G401 (cell line): ENCODE data around the gene CNTNAP5. TPM values are rescaled to one million over a fixed set of nuclear protein-coding genes. Genes with fewer than 3 reads are reported as not detected.
"Not testable (repeated sequence)": the region's sequence is repeated elsewhere in the genome, so short reads cannot be mapped to it uniquely, and the experiment has no call there.

Experiments
- DNase-seq: peaks from one replicate; pipeline ENCODE4 v3.0.0-alpha.2; 2015; ENCODE audit warnings: low spot score
- in situ Hi-C: cut with HindIII; loops from 2 replicates; pipeline ENCODE4 v1.10.0; 2016; ENCODE audit warnings: low sequenced_read_pairs, mixed read lengths
- total RNA-seq: library from RNA; depleted of rRNA; stranded (reverse); fragments of >200 nt; shearing (Covaris generic); gene quantifications from 2 replicates; pipeline ENCODE4 v1.2.3, GENCODE V29; 2014

The CNTNAP5 gene
- total RNA-seq, 1 experiment from 2014 or later: not detected

DNA sequence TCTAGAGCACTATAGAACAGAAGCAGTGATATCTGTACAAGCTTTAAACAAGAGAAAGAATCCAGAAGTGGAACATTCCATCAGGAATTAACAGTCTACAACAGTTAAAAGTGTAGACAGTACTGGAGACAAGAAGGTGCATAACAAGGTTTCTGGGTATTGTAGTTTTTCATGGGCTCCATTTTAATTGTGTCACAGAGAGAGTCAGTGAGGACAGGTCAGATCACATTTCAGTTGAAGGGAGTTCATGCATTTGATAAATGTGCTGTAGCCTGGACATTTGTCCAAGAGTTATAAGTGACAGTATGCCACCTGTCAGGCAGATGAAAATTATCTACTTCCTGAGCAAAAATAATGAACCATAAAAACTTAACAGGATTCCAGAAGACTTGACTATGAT, 328.6 kb downstream of the CNTNAP5 start:
- in situ Hi-C loops: no loop called here
- DNase-seq: no peak

DNA sequence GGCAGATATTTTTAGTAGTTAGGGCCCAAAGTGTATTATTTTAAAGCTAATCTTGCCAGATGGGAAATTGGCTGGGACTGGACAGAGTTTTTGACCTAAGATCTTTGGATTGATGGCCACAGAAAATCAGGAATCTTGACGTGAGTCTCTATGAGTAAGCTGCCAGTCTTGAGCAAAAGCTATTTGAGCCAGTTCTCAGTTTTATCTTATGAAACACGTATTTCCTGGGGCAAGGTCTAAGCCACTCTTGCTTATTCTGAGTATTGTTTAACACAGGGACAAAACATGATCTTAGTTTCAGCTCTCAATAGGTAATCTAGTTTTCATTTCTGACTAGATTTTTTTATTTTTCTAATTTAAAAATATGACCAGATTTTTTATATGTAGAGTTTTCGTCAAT, 329.4 kb downstream of the CNTNAP5 start:
- no peak for DNase-seq
- in situ Hi-C loops: no loop called here

DNA sequence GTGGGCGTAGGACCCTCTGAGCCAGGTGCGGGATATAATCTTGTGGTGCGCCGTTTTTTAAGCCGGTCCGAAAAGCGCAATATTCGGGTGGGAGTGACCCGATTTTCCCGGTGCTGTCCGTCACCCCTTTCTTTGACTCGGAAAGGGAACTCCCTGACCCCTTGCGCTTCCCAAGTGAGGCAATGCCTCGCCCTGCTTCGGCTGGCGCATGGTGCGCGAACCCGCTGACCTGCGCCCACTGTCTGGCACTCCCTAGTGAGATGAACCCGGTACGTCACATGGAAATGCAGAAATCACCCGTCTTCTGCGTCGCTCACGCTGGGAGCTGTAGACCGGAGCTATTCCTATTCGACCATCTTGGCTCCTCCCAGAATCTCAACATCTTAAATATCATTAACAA, 336.9 kb downstream of the CNTNAP5 start:
- in situ Hi-C loops, DNase-seq: not testable (repeated sequence)

DNA sequence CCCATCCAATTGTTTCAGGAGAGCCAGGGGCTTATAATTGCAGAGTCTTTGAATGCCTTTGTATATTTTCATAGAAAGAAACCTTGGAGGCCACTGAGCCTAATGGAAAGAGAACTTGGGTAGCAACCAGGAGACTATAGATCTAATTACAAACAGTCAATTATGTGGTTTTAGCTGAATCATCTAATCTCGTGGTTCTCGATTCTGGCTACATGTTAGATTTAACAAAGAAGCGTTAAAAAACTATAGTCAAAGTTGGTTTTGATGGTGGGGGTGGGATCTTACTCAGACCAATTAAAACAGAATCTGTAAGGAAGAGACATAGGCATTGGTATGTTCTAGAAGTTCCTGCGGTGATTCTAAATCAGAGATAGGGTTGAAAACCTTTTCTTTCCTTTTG, 344.1 kb downstream of the CNTNAP5 start:
- in situ Hi-C loops: no loop called here

DNA sequence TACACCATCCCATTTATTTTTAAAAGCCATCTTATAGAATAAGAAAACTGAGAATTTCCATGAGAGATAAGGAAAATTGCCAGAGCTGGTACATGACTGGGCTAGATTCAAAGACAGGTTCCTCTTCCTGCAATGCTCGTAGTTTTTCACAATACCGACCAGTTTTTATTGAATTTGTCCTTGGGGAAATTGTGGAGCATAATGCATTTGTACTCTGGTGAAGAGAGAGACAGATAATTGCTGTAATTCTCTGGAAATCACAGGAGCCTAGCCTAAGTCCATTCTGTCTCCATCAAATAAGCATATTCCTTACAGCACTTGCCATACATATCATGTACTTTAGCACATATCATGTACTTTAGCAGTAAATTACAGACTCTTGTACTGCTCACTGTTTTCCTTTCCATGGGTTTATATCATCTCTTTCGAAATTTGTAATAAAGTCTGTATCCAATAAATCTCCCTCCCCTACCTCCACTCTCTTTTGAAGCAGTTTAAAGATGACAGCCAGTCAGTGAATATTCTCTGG, 355.2 kb downstream of the CNTNAP5 start:
- in situ Hi-C loops: no loop called here

More for the DNA sequence above, 344.1 kb downstream of the CNTNAP5 start:
- no peak for DNase-seq

GRCh38 chr2:124382067-124382618, 357.1 kb downstream of the CNTNAP5 start:
- in situ Hi-C loops: no loop called here
- DNase-seq: no peak

More for the DNA sequence above, 355.2 kb downstream of the CNTNAP5 start:
- DNase-seq: no peak

GRCh38 chr2:124395961-124396360, 370.9 kb downstream of the CNTNAP5 start:
- no peak for DNase-seq
- in situ Hi-C loops: no loop called here

DNA sequence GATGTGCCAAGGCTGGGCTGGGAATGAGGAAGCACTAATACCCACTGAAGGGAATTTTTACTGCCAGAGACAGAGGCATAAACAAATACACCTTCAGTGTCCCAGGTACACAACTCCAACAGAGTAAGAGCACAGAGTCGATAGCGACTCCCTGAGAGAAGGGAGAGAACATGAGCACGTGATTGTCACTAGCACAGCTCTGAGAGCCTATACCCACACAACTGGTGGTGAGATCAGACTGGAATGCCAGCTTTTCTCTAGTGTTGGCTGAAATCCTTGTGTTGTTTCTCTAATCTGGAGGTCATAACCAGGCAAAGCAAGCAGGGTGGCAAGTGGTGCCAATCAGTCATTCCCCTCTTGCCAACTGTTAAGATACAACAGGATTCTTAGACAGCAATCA, 377.2 kb downstream of the CNTNAP5 start:
- in situ Hi-C loops: no loop called here
- no peak for DNase-seq

GRCh38 chr2:124407836-124408534, 382.9 kb downstream of the CNTNAP5 start:
- DNase-seq, in situ Hi-C loops: not testable (repeated sequence)

DNA sequence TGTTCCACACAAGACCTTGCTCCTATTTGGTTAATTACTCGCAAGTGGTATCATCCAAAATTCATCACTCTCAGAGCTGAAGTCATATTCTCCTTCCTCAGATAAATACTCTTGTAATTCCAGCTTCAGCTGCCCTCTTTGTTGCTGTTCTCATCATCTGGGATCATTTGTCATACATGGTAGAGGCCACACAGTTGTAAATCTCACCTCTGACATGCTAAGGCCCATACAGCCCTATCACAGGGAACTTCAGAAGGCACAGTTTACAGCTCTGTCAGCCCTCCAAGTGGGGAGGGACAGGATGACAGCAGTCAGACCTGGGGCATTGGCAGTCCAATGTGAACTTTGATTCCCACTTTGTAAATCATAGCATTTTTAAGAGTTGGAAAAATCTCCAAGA, 399.0 kb downstream of the CNTNAP5 start:
- DNase-seq: no peak
- in situ Hi-C loops: no loop called here

DNA sequence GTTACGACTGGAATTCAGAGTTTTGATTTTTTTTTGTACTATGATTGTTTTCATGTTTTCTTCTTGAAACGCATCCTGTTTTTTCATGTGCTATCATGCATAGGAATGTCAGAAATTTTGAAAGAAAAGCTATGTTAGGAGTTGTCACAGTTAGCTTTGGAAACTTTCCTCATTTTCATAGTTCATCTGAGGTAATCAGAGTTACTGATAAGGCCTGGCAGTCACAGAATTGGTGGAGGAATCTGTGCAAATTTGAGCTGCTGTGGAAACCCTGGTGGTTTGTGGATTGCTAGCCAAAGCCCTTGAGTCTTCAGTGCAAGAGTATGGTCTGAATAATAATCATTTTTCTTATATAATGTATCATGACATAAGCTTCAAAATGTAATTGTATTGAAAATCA, 401.0 kb downstream of the CNTNAP5 start:
- DNase-seq: no peak

GRCh38 chr2:124426625-124427024, 401.5 kb downstream of the CNTNAP5 start:
- in situ Hi-C loops: no loop called here
- peak; percentile 42 for DNase-seq

More for the DNA sequence above, 401.0 kb downstream of the CNTNAP5 start:
- in situ Hi-C loops: no loop called here

DNA sequence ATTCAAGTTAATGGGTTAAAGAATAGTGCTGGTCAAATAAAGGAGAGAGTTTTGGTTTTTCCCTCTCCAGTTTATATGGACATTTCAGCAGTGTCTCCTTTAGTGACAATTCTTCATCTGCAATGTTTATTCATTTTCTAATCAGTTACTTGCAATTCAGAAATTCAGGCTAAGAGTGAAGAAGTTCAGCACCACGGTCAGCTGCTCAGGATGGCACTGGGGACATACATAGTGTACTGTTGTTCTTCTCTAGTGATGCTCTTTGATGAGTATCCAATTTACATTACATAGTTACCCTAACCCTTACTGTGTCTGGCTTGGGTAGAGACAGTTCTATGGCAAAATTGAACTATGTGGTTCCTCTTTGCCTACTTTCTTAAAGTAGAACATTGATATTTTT, 412.7 kb downstream of the CNTNAP5 start:
- in situ Hi-C loops: no loop called here
- DNase-seq: no peak

- no peak for DNase-seq
- in situ Hi-C loops: no loop called here
Observed at GRCh38 chr2:124450481-124450880, 425.4 kb downstream of the CNTNAP5 start.

- no peak for DNase-seq
- in situ Hi-C loops: no loop called here
Observed at GRCh38 chr2:124476291-124476690, 451.2 kb downstream of the CNTNAP5 start.

GRCh38 chr2:124478761-124479160, 453.7 kb downstream of the CNTNAP5 start:
- DNase-seq: no peak
- in situ Hi-C loops: no loop called here

DNA sequence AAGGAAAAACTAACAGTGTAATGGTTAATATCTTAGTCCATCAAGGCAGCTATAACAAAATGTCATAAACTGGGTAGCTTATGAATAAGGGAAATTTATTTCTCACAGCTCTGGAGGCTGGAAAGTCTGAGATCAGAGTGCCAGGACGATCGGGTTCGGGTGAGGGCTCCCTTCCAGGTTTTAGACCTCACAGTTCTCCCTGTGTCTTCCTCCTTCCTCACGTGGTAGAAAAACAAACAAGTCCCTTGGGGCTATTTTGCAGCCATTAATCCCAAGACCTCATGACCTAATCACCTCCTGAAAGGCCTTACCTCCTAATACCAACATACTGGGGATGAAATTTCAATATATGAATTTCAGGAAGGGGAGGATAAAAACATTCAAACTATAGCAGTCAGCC, 455.9 kb downstream of the CNTNAP5 start:
- no peak for DNase-seq
- in situ Hi-C loops: no loop called here

DNA sequence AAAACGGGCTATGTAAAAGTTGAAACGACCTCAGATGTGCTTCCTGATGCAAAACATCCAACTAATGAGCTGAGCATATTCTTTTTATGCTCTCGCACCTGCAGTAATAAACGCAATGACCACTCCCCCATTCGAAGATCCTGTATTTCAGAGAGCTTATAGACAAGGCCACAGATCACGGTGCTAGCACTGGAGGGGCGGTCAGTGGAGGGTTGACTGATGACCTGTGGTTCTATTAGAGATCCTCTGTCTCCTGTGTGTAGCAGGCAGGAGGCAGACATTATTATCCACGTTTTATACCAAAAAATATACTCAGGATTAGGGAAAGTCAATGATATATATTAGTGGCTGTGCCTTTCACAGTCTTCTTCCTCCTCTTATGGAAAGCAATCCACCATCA, 457.0 kb downstream of the CNTNAP5 start:
- in situ Hi-C loops: no loop called here
- DNase-seq: no peak

DNA sequence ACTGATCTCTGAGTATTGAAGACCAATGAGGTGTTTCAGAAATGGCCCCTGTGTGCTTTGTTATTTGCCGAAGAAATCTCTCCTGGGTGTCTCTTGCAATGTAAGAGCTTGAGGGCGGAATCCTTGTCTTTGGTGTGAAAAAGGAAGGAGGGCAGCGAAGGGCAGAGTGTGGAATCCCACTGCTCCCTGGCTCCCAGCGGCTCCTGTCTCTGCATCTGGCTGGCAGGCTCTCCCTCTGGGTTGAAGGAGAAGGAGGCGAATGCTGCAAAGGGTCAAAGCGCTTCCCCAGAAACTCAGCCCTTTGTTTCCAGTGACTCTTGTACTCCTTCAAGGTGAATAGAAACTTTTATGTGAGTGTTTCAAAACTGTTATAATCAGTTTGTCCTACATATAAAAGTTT, 457.5 kb downstream of the CNTNAP5 start:
- no peak for DNase-seq
- in situ Hi-C loops: no loop called here

GRCh38 chr2:124485659-124486058, 460.6 kb downstream of the CNTNAP5 start:
- in situ Hi-C loops: no loop called here
- no peak for DNase-seq

DNA sequence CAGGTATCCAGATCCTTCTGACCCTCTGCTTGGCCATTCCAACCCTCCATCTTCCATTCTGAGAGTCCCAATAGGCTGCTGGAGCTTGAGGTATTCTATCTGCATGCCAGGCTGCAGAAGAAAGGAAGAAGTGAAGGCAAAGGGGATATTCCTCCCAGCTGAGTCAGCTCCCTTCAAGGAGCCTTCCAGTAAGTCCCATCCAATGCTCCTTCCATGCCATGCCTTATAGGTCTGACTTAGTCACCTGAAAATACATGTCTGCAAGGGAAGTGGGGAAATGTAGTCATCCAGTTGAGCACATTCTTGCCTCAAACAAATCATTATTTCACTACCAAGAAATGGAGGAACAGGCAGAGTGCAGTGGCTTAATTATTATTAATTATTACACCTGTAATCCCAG, 464.6 kb downstream of the CNTNAP5 start:
- DNase-seq: no peak
- in situ Hi-C loops: no loop called here
